GM12864 (cell line): Measurements from ENCODE around the gene HOXC4.

Experiments used
- DNase-seq: peaks from one replicate; pipeline ENCODE4 v3.0.0-alpha.2; 2011; ENCODE audit warnings: low read depth
- H3K4me3 ChIP-seq: 2 replicates; pipeline ENCODE4 v1.5.1; 2011; ENCODE audit warnings: mild to moderate bottlenecking, low read depth, low read length, control low read depth
- CTCF ChIP-seq: IDR thresholded peaks from 2 replicates; pipeline ENCODE4 v1.5.1; 2011; ENCODE audit warnings: low read depth, mild to moderate bottlenecking, moderate library complexity, low read length, control low read depth, inconsistent platforms; ENCODE audit errors: missing control alignments

Gene HOXC4

DNA sequence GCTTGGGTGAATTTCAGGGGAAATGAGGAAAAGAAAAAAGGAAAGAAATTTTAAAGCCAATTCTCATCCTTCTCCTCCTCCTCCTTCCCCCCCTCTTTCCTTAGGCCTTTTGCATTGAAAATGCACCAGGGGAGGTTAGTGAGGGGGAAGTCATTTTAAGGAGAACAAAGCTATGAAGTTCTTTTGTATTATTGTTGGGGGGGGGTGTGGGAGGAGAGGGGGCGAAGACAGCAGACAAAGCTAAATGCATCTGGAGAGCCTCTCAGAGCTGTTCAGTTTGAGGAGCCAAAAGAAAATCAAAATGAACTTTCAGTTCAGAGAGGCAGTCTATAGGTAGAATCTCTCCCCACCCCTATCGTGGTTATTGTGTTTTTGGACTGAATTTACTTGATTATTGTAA, 1.9 kb downstream of the HOXC4 start:
- DNase-seq: no peak
- no peak for TF ChIP-seq CTCF
- H3K4me3 ChIP-seq: no peak overlapping the region

DNA sequence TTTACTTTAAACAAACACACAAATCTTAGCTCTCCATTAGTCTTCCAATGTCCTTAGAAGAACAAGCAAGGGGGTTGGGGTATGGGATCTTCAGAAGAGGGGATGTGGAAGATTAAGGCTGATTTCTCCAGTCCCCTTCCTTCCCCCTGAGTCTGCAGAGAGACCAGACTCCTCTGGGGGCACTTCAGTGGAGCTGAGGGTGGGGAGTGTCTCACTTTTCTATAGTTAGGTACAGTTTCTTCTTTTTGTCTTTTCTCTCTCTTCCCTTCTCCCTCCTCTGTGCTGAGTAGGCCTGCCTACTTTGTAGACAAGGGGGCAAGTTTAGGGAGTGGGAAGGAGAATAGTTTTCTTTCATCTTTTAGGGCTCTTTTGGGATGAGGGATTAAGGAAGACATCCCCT, 2.5 kb downstream of the HOXC4 start:
- TF ChIP-seq CTCF: no peak
- no peak overlapping the region for H3K4me3 ChIP-seq
- no peak for DNase-seq

- DNase-seq: no peak
- no peak overlapping the region for H3K4me3 ChIP-seq
- no peak for TF ChIP-seq CTCF
These were observed 4.6 kb downstream of the HOXC4 start for GRCh38 chr12:54058128-54058768.

DNA sequence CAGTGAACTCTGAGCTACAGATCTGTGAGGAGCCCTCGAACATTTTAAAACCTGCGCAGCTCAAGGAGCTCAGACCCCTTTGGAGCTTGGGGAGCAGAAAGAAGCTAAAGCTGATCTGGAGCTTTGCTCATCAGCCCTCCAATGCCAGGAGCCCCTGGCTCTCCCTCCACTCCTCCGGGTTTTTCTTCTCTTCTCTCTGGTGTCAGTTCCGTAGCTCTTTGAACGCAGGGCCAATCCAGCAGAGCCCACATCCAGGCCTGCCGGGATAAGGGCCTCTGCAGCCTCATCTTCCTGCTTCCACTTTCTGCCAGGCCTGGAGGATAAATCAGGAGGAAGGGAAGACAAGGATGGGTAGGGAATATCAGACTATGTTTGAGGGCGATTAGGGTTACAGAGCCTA, 6.0 kb downstream of the HOXC4 start:
- TF ChIP-seq CTCF: no peak
- DNase-seq: no peak

GRCh38 chr12:54060174-54060974, 6.7 kb downstream of the HOXC4 start:
- DNase-seq: no peak
- no peak overlapping the region for H3K4me3 ChIP-seq
- no peak for TF ChIP-seq CTCF

More for the DNA sequence above, 6.0 kb downstream of the HOXC4 start:
- H3K4me3 ChIP-seq: no peak overlapping the region

GRCh38 chr12:54060975-54061778, 7.5 kb downstream of the HOXC4 start:
- no peak for TF ChIP-seq CTCF
- DNase-seq: no peak
- no peak overlapping the region for H3K4me3 ChIP-seq
